Stimulated activated CD8-positive, alpha-beta memory T cell treated with anti-CD3 and anti-CD28 coated beads, Interleukin-15, amount 100 ng/mL, for 24 hours (primary cell): Measurements from ENCODE around the gene DNAH10.
"Not testable (repeated sequence)": the region's sequence is repeated elsewhere in the genome, so short reads cannot be mapped to it uniquely, and the experiment has no call there.

Experiments used
- DNase-seq: peaks from one replicate; pipeline ENCODE4 v3.0.0-alpha.2; 2020; ENCODE audit warnings: low read depth

DNAH10 gene

DNA sequence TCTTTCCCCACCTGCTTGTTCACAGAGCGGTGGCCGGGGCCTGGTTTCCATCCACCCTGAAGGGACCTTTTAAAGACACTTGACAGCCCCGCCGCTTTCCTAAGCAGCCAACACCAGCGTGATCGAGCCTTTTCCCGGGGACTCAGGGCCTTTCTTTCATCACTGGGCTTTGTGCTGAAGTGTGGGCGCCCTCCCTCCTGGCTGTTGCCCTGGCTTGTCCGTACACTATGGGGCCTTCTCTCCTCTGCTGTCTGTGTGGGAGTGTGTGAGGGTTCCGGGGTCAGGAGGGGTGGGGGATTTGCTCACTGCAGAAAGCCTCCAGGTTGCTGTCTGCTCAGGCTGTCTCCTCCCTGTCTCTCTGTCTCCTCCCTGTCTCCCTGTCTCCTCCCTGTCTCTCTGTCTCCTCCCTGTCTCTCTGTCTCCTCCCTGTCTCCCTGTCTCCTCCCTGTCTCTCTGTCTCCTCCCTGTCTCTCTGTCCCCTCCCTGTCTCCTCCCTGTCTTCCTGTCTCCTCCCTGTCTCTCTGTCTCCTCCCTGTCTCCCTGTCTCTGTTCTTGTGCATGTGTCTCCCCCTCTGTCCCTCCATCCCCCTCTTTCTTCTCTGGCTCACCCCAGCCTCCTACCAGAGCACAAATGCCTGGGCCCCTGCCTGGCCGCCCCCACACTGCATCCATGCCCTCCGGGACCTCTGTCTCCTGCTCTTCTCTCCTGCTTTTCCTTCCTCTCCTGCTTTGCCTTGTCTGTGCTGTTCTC lies 145.8 kb downstream of the DNAH10 start:
- DNase-seq = no peak

DNA sequence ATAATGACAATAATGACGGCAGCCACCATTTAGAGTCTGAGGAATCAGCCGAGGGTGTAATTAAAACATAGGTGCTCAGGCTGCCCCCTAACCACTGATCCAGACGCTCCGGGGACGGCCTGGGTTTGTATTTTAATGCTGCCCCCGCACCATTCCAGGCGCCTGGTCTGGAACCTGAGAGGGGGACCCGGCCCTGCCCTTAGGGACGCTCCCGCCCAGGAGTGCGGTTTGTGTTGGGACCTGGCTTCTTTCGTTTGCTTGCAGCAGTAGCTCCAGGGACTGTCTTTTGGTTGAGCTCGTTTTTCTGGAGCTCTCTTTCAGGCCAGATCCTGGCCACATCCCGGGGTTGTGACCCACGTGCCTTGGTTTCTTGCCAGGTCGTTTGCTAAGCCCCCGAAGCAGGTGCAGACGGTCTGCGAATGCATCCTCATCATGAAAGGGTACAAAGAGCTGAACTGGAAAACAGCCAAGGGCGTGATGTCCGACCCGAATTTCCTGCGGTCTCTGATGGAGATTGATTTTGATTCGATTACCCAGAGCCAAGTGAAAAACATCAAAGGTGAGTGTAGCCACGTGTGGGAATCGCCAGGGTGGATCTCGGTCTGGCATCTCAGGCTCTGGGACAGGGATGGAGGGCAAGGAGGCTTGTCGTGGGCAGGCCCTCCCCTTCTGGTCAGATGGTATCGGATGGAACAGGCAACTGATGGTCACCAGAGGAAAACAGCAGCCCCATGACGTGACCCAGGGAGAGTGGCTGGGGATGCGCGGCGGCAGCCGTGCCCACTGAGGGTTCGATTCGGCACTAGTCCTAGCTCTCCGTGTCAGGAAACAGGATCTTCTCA lies 147.0 kb downstream of the DNAH10 start:
- DNase-seq = no peak

DNA sequence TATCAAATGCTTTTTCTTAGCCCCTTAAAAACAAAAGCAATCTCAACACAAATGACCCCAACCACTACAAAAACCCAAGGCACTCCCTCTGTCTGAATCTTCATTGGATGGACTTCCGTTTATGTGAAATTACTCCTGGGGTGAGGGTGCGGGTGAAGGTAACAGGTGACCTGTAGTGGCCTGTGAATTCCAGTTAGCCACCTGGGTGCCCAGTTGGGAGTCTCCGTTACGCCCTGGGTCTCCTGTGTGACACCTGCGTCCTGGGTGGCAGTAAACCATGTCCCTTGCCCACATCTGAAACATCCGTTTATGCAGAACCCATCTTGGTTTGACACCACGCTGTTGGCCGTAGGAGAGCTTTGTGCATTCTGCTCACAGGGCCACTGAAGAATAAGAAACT lies 148.0 kb downstream of the DNAH10 start:
- no peak for DNase-seq

DNA sequence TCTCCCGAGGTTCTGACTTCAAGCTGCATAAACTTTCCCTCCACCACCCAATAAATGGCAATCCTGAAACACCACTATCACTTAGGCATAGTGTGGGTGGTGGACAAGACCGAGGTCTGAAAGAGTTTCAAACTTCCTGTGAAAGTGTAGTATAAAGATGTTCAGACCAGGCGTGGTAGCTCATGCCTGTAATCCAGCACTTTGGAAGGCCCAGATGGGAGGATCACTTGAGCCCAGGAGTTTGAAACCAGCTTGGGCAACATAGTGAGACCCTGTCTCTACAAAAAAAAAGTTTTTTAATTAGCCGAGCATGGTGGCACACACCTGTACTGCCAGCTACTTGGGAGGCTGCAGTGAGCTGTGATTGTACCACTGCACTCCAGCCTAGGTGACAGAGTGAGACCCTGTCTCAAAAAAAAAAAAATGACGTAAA lies 148.7 kb downstream of the DNAH10 start:
- no peak for DNase-seq

DNA sequence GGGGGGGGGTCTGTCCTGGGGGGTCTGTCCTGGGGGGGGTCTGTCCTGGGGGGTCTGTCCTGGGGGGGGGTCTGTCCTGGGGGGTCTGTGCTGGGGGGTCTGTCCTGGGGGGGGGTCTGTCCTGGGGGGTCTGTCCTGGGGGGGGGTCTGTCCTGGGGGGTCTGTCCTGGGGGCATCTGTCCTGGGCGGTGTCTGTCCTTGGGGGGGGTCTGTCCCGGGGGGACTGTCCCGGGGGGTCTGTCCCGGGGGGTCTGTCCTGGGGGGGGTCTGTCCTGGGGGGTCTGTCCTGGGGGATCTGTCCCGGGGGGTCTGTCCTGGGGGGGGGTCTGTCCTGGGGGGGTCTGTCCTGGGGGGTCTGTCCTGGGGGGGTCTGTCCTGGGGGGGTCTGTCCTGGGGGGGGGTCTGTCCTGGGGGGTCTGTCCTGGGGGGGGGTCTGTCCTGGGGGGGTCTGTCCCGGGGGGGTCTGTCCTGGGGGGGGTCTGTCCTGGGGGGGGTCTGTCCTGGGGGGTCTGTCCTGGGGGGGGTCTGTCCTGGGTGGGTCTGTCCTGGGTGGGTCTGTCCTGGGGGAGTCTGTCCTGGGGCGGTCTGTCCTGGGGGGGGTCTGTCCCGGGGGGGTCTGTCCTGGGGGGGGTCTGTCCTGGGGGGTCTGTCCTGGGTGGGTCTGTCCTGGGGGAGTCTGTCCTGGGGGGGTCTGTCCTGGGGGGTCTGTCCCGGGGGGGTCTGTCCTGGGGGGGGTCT lies 149.7 kb downstream of the DNAH10 start:
- DNase-seq = not testable (repeated sequence)

DNA sequence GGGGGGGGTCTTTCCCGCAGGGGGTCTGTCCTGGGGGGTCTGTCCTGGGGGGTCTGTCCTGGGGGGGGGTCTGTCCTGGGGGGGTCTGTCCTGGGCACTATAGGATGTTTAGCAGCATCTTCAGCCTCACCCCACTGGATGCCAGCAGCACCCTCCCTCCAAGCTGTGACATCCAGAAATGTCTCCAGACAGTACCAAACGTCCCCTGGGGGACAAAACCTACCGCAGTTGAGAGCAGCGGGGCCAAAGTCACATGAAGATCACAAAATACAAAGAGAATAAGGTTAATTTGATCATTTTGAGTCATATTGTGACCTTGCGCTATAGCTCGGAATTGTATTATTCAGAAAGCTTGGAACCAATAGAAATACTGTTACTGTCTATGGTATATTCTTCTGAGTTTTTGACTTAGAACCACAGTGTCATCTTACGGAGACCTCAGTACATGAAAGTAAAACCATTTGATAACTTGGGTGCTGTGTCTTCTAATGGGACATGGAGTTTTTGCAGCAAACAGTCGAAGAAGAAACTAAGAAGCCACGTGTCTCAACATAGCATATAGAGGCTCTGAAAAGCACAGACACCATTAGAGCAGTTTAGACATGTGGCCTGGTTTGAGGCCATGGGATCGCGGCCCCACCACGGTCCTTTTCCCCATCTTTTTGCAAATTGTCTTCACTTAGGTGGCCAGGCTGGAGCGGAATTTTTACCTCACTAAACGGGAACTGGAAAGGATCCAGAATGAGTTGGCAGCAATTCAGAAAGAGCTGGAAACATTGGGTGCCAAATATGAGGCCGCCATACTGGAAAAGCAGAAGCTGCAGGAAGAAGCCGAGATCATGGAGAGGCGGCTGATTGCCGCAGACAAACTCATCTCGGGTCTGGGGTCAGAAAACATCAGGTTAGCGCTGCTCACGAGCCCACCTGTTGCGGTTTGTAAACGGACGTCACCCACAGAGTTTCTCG lies 150.6 kb downstream of the DNAH10 start:
- DNase-seq = no peak

DNA sequence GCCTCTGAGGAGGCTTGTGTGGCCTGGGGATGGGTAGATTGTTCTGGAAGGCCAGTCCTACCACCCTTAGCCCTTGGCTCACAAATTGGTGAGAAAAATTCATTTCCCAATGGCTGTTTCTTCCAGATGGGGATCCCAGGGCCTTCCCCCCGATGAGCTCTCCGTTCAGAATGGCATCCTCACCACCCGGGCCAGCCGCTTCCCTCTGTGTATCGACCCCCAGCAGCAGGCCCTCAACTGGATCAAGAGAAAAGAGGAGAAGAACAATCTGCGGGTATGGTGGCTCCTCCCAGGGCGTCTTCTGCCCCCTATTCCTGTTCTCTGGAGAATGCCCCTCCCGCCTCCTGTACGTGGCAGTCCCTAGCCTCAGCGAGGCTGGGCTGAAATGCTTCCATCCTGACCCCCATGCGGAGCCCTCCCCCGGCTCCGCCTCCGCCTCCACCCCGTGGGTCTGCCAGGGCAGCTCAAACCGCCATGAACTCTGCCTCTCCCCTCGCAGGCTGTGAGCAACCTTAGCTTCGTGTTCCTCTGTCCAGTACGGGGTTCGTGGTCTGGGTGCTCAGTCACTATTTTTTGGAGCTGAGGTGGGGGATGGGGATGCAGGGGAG lies 152.7 kb downstream of the DNAH10 start:
- DNase-seq = no peak

DNA sequence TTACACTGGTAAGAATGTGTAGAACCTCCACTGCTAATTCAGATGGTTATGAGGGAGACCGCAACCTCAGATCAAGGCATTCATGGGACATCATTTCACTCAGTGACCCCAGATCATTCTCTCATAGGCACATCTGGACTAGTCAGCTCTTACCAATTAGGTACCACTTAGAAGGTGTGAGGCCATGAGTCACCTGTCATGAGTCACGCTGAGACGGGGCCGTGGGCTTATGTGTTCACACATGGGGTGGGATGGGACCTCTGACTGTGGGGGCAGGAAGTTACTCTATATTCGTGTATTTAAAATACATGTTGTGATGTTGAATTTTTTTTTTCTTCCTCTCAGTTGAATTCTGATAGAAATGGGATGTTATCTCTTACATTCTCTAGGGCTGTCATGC lies 154.6 kb downstream of the DNAH10 start:
- no peak for DNase-seq

DNA sequence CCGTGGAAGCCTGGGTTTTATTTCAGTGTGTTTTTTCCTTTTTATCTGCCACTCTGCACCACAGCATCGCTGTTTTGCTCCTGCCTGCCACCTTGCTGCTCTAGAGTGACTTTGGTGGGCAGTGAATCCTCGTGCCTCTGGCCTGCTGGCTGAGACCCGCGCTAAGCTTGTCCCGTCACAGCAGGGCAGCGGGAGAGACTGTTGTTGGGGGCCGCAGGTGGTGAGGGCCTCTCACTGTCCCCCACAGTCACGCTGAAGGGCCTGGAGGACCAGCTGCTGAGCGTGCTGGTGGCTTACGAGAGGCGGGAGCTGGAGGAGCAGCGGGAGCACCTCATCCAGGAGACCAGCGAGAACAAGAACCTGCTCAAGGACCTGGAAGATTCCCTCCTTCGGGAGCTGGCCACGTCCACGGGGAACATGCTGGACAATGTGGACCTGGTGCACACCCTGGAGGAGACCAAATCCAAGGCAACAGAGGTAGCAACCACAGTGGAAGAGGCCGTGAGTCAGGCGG lies 155.3 kb downstream of the DNAH10 start:
- DNase-seq = no peak

DNA sequence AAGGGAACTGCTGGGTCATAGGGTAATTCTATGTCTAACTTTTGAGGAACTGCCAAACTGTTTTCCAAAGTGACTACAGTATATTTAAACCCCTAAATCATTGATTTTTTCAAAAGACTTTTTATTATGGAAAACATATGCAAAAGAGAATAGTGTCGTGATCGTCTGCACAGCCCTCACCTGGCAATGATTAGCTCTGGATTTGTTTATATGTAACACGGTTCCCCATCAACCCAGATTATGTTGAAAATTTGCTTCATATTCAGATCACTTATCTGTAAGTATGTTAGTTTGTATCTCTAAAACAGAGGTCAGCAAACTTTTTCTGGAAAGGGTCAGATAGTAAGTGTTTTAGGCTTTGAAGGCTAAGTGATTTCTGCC lies 157.9 kb downstream of the DNAH10 start:
- no peak for DNase-seq

DNA sequence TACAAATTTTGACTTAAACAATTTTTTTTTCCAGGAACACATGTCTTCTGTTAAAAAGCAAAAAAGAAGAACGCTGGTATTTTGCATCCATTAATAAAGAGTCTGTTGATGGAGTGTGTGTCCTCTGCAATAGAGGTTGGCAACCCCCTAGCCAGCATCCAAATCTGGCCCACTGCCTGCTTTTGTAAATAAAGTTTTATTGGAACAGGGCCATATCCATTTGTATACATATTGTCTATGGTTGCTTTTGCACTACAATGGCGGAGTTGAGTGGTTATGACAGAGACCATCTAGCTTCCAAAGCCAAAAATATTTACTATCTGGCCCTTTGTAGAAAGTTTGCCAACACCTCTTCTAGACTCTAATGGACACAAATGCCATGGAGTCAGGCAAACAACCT lies 160.9 kb downstream of the DNAH10 start:
- DNase-seq = no peak

DNA sequence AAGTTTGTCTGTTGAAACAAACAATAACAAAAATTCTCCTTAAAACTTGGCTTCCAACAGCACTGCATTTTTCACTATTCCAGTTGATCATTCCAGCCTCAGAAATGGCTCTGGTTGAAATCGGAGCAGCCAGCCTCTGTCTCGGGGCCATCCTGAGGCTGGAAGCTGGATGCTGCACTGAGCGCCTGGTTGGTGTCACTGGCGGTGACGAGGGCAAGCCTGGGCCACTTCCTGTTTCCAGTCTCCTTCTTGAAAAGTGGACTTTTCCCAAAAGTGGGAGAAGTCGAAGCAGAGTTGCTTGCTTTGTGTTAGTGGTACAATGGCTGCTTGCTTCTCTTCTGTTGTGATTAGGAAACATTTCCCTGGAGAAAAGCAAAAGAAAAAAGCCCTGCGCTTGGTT lies 161.8 kb downstream of the DNAH10 start:
- no peak for DNase-seq

DNA sequence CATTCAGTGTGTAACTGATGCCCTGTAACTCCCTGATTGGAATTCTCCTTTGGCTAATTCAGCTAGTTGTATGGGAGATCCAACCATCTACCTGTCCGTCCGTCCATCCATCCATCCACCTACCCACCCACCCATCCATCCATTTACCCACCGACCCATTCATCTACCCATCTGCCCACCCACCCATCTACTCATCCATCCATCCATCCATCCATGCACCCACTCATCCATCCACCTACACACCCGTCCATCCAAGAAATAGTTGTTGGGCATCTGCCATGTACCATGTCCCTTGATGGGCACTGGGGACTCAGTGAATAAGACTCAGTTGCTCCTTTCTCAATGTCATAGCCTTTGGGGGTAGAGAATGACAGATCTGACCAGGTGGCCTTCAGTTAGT lies 162.4 kb downstream of the DNAH10 start:
- DNase-seq = no peak

DNA sequence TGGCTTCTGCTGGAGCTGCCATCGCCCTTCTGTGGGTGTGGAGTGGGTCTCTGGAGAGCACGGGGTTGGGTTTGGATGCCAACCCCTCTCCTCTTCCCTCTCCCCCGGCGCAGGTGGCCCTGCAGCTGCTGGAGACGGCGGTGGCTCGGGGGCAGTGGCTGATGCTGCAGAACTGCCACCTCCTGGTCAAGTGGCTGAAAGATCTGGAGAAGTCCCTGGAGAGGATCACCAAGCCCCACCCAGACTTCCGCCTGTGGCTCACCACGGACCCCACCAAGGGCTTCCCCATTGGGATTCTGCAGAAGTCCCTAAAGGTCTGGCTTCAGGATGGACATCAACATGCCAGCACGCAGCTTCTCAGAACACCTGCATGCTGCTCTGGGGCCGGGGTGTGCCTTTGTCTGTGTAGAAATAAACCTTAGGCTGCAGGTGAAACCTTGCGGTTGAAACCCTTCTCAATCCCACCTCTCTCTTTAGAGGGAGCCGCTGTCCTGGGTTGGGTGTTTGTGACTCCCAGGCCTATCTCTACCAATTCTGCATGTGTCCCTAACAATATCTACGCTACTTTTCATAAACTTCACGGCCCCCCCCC lies 166.3 kb downstream of the DNAH10 start:
- DNase-seq = no peak

DNA sequence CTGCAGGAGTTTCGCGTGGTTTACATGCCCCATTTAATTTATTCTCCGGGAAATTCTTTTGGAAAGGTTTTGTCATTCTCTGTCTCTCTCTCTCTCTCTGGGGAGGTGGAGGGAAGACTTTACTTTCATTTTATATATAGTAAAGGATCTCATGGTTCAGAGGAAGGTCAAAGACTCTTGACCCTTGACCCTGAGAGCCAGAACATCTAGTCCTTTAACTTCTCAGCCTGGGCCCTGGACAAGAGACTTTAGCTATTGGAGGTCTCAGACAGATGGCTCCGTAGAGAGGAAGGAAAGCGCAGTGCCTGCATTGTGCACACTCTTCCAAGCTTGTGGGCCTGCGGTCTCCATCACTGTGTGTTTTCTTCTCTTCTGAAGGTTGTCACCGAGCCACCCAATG lies 166.8 kb downstream of the DNAH10 start:
- DNase-seq = no peak

DNA sequence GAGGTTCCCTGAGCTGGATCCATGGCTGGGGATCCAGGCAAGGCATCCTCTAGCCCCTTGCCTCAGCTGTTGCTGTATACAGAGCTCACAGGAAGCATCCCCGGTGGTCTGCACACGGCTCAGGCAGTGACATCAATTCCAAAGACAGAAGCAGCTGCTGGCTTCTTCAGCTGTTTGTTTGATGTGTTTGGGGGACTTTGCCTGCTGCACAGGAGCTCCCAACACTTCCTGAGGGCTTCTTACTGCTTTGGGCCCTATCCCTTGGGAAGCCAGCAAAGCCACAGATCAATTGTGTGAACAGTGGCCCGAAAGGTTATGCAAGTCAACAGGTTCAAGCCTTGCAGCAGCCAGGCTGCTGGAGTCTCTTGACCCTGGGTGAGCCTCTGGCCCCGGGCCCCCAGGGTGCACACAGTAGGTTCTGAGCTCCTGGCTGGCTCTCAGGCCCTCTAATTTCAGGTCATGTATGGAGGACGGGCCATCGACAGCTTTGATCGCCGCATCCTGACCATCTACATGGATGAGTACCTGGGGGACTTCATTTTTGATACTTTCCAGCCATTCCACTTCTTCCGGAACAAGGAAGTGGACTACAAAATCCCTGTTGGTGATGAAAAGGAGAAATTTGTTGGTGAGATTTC lies 168.0 kb downstream of the DNAH10 start:
- no peak for DNase-seq

DNA sequence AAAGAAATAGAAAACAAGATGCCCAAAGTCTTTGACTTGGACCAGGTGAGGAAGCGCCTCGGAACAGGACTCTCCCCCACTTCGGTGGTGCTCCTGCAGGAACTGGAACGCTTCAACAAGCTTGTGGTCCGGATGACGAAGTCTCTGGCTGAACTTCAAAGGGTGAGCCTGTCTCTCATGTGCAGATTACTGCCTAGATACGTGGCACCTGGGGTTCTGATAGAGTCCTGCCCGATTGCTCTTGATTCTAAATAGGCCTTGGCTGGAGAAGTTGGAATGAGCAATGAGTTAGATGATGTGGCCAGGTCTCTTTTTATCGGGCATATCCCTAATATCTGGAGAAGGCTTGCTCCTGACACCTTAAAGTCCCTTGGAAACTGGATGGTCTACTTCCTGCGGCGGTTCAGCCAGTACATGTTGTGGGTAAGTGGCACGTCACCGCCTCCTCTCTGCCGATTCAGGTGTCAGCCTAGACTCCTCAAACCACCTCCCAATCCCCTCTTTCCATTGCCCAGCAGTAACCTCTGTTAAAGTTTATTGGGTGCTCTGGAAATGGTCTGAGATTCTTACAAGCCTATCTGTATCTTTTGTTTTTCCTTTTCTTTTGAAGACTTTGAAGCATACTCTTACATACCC lies 169.7 kb downstream of the DNAH10 start:
- no peak for DNase-seq

DNA sequence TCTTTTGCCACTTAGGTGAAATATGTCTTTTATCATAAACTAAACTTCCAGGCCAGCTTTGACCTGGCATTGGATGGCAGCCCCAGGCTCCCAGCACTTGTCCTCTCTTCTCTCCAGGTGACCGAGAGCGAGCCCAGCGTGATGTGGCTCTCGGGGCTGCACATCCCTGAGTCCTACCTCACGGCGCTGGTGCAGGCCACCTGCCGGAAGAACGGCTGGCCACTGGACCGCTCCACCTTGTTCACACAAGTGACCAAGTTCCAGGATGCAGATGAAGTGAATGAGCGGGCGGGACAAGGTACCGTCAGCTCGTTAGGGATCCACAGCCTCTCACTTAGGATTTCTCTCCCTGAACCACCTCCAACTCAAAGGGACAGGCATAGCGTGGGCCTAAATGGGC lies 171.1 kb downstream of the DNAH10 start:
- DNase-seq = no peak

DNA sequence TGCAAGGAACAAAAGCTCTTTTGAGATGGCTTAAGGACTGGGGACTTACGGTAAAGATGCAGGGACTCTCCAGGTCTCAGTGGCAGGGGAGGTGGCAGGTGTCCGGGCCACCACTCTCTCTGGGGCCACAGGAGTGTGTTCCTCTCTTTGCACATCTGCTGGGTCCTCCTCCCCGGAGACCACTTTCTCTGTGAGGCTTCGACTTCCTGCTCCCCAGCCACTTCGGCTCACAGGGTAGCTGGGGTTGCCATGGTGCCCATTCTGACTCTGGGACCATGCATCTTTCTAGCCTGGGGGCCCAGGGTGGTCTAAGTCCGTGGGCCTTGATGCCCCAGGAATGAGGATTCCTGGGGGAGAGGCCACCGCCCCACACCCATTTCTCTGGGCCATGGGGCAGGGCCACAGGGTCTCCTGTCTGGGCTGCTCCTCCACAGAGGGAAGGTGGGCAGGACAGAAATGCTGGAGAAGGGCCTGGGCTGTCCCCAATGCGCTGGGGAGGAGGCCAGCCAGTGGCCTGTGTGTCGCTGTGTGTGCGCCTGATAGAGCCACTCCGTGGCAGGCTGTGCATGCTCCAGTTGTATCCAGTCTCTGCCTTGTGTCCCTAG lies 172.0 kb downstream of the DNAH10 start:
- DNase-seq = no peak
